Esophagus mucosa (tissue), 1 donor: ENCODE measurements around the gene TUBGCP6. TPM values are rescaled to one million over a fixed set of nuclear protein-coding genes. Genes with fewer than 3 reads are reported as not detected.

ENCODE experiments used
- ATAC-seq: fragments of 200-7000 bp; cut with Tn5 transposase; one replicate; pipeline ENCODE4 v1.9.1; 2020
- total RNA-seq: library from RNA; stranded (reverse); gene quantifications from one replicate; pipeline ENCODE4 v1.2.4, GENCODE V29; 2023
- donor health status: DM: yes; HTN: yes; CAD: no.

TUBGCP6 gene
- total RNA-seq, 1 donor from 2014 or later = 14.8 TPM

DNA sequence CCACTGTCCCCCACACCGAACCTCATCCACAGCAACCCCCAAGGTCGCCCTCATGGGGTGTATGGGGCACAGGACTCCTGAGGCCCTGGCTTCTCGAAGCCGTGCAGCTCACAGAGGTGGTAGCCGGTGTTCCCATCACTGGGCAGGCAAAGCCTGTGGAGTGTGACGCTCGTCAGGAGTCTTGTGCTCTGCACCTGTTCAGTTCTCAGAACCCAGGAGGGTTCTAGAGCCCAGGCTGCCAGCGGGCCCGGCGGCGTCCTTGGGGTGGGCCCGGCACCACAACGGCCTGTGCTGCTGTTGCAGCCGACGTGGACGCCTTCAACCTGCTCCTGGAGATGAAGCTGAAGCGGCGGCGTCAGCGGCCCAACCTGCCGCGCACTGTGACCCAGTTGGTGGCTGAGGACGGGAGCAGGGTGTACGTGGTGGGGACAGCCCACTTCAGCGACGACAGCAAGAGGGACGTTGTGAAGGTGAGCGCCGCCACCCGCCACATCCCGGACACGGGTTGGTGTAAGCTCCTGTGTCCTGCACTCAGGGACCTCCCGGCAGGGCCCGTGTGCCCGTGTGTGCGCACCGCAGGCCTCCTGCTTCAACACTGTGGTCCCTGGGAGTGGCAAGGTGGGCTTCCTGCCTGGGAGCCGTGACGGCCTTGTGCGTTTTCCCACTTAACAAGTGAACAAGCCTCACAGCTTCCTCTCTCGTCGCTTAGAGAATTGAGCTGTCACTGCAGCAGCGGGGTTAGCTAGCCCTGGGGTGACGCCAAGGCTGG lies 50.6 kb downstream of the TUBGCP6 start:
- ATAC-seq = no peak

DNA sequence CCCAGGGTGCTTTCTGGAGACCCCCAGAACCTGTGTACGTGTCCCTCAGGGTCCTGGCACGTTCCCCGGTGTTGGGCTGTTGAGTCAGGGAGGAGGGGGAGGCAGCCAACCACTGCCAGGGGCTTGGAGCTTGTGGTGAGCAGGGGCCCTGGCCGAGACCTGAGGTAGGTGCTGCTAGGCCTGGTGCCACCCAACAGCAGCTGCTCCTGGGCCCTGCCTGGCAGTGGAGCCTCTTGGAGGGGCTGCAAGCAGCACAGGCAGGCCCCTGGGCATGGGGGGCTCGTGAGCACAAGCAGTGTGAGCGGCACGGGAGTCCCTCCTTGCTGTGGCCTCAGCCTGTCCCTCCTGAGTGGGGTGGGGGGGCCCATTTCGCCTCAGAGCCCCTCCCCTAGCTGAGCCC lies 51.2 kb downstream of the TUBGCP6 start:
- no peak for ATAC-seq

DNA sequence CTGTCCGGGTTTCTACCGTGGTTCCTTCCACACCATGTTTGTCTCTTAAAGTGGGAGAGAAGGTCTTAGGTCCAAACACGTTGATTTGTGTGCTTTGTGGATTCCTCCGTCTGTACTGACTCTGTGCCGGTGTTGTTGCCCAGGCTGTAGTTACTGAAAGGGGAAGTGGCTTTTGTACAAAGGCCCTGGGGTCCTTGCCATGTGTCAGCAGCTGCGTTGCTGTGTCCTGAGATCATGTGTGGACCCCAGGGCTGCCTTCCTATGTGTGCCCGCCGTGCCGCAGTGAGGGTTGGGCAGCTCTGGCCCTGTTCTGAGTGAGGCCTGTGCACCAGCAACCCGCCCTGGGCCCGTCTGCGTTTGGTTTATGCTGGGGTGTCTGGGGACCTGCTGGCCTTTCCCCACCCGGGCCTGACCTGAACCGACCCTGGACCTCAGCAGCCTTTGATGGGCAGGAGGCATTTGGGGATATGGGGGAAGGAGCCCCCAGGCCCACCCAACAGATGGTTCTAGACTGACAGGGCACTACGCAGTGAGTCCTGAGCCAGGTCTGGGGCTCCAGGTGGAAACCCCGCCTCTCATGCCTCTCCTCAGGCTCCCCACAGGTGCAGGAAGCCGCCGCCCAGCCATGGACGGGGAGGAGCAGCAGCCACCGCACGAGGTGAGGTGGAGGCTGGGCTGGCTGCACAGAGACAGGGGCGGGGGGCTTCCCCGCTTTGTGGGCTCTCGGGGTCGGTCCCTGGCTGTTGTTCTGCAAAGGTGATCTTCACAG lies 52.2 kb downstream of the TUBGCP6 start:
- ATAC-seq = no peak

DNA sequence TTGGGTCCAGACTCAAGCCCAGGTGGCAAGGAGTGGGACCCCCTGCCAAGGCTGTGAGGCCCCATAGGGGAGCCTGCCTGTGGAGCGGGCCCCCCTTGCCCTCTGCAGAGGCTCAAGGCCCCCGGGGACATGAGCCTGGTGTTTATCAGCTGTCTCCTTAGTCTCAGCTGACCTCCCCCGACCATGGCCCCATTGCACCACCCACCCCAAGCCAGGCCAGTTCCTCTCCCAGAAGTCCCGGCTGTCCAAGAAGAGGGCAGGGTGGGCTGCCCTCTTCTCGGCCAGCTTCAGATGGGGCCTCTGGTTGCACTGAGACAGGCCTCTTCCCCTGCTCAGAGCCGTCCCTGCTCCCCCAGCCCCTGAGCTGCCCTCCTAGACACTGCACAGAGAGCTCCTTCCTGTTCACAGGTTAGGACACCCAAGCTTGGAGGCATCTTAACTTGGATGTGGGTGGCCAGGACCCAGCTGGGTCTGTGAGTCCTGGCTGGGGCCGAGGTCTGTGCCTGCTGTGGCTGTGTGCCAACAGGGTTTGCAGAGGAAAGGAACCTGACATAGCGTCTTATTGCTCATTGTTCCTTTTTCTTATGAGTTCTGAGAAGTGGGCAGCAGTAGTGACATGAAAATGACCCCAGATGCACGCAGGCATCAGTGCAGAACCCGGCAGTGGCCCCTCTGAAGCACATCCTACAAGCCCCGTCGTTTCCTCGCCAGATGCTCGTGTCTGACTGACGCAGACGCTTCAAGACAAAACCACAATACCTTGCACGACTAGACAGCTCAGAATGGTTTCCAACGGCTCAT lies 53.7 kb downstream of the TUBGCP6 start:
- peak; percentile 3 for ATAC-seq

DNA sequence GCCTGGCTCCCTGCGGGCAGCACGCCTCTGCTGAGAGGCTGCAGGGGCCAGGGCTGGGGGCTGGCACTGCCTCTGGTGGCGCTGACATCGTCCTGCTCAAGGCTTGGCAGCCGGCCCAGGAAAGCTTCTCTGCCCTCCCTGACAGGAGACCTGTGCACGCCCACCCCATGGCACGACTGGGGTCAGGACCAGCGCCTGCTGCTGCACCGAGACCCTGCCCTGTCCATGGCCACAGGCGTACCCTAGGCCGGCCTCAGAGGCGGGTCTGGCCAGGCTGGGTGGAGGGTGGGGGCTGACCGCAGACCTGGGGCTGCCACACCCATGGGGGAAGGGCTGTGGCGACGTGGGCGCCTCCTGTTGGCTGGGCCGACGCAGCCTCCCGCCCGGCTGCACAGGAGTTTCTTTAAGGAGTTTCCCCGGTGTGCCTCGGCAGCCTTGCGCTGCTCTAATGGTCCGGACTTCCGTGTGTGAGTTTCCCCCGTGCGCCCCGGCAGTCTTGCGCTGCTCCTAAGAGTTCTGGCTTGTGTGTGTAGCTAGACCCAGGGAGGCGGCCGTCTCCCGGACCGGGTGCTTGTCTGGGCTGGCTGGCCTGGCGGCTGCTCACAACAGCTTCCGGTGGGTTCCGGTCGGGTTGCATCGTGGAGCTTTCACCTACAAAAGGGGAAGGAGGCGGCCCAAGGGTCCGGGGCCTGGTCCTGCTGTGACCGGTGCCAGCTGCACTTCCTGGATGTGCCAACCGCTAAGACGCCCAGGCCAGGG lies 54.5 kb downstream of the TUBGCP6 start:
- ATAC-seq = peak; percentile 68

DNA sequence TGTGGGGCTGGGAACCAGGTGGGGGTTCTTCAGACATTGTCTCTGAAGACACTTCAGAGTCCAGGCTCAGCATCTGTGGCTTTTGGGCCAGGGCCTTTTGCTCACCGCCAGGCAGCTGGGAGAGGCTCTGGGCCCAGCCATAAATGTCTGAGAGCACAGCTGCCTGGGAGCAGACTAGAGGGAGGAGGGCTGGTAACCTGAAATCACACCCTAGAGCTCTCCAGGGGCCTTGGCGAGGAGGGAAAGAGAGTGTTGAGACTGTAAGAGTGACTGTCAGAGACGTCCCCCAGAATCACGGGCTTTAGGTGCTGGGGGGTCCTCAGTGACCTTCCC lies 55.0 kb downstream of the TUBGCP6 start:
- ATAC-seq = peak; percentile 1

DNA sequence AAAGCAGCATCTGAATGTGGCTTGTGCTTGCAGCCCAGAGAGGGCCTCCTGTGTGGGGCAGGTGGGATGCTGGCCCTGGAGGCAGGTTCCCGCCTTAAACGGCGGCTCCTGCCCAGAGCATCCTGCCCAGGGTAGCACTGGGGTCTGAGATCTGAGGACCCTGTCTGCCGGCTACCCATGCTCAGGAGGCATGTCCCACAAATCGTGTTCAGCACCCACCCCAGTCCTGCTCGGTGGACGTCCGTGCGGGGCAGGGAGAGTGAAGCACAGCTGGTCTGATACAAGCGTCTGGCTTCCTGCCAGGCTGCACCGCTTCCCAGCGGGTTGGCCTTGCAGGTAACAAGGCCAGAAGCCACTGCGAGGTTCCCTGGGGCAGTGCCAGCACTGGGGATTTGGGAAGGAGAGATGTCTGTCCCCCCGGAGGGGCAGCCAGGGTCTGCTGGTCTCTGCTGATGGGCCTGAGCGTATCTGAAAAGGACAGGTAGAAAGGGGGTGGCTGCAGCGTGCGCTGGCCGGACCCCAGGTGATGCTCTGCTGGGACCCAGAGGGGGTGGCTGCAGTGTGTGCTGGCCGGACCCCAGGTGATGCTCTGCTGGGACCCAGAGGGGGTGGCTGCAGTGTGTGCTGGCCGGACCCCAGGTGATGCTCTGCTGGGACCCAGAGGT lies 55.5 kb downstream of the TUBGCP6 start:
- ATAC-seq = no peak

DNA sequence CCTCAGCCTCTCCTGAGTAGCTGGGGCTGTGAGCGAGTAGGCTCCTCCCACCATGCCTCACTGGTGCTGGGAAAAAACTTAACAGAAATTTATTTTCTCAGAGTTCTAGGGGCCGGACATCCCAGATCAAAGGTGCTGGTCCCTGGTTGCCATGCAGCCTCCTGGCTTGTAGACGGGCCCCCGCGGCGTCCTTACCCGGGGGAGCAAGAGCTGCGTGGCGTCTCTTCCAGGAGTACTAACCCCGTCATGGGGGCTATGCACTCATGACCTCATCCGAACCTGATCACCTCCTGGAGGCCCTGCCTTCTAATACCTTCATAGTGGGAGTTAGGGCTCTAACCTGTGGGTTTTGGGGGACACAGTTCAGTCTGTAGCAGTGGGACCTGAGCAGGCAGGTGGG lies 56.5 kb downstream of the TUBGCP6 start:
- no peak for ATAC-seq

DNA sequence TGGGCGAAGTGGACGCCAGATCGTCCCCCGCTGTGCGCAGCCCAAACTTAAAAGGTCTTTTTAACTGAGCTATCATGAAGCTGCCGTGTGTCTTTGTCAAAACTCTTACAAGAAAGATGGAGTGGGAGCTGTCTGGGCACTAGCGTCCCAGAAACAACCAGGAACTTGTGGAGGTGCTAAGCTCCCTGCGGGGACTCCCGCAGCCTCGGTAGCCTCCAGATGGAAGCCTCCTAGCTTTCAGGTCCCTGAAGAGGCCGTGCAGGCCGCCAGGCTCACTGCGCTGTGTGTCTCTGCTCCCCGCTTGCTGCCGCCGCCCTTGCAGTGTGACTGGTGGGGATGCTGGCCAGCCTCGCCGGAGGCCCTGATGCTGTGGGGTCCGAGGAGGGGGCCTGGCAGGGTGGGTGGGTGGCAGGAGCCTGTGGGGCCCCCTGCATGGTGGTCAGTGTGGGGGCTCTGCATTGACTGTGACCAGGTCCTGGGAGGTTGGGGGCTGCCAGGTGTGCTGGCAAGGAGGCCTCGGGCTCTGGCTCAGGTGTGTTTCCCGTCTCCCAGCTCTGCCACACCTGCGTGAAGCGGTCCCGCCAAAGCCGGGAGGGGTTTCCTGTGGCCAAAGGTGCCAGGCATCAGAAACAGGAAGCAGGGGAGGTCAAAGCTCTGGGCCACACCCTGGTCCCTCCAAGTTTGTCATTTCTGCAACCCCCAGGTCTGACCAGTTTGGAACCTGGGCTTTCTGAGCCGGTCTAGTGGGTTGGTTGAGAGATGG lies 57.9 kb downstream of the TUBGCP6 start:
- peak; percentile 1 for ATAC-seq

DNA sequence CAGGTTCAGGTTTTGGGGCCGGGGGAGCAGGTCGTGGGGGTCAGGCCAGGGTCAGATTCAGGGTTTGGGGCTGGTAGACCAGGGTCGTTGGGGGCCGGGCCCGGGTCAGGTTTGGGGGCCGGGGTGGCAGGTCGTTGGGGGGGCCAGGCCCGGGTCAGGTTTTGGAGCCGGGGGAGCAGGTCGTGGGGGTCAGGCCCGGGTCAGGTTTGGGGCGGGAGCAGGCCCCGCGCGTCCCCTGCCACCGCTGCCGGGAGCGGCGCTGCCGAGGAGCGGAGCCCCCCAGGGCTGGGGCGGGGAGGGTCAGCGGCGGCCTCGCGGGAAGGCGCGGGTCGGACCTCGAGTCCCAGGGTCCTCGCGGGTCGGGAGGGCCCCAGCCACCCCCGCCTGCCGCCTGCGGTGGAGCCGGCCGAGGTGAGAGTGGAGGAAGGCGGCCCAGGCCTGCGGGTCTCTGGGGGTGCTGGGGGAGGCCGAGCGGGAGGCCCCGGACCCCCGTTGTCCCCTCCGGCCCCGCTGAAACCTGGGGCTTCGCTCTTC lies 58.6 kb downstream of the TUBGCP6 start:
- no peak for ATAC-seq

DNA sequence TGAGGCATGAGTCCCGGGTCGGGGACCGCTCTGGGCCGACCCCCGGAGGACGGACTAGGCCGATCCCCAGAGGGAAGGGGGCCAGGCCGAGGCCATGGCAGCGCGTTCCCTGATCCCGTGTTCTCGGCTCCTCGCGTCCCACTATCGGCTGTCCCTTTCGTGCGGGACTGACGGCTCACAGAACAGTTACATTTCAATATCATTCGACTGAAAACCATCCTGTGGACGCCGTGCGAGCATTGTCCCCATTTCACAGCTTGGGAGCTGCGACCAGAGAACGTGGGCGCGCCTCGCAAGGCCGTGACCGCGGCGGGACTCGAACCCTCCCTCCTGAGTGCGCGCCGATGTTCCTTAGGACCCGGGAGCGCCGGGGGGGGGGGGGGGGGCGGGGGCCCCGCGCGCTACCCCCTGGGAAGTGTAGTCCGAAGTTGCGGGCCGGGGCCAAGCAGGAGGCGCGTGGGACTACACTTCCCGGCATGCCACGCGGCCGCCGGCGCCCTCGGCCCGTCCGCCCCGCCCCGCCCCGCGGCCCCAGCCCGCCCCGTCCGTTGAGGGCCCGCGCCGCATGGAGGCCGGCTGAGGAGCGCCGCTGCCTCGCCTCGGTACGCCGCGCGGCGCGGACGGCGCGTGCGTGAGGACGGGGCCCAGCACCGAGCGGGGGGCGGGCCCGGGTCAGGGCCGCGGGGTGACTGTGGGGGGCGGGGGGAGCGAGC lies 59.3 kb downstream of the TUBGCP6 start, which contains the start of gene TRABD:
TRABD (plus strand) TSS at position 539 of the 713 bp plus-strand sequence. CDS start 7,148 bp downstream, outside the sequence.
- peak; percentile 74 for ATAC-seq

DNA sequence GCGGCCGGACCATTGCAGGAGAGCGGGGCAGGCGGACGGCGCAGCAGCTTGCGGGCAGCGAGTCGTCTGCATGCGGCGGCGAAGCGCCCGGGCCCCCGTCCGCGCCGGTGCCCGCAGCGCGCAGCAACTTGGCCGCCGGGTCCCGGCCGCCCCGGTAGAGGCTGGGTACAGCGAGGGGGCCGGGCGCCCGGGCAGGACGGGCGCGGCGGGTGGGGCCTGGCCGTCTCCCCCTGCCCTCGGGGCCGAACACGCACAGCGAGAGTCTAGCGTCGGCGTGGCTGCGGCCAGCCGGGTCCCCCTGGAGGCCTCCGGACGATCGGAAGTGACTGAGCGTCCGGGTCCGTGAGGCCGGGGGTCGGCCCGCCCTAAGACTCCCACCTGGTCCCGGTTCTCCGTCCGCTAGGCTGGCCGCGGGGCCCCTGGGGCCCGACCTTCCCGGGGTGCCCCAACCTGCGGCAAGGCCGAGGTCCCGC lies 59.9 kb downstream of the TUBGCP6 start:
- ATAC-seq = no peak

DNA sequence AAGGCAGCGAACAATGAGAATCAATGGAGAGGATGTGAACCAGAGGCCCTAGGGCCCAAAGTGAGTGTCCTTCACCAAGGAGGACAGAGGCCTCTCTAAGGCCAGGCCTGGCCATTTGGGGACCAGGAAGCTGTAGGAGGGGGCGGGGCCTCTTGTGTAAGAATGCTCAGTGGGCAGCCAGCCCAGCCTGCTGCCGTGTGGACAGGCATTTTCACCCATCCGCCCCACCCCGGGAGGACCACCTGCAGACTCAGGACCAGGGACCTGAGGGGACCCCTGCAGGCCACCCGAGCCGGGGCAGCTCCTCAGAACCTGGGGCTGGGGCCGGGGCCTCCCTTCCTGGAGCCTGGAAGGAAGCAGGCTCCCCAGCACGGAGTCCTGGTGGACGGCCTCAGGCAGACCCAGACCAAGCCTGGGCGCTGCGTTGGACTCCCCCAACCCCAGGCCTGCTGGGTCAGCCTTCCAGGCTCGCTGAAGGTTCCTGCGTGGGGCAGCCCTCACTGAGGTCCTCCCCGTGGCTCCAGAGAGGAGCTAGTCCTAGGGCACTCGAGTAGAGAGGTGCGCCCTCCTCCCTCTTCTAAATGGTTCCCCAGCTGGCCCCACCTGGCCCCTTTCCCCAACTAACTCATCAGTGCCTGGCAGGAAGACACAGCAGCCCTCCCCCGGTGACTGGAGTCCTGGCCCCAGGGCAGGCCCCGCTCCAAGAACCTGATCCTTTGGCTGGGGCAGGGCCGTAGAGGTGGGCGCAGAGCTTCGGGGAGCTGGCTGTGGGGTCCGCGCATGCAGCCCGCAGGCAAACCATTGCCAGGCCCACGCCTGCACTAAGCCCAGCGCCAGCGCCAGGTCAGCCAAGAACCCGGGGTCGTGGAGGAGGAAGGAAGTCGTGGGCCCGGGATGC lies 60.6 kb downstream of the TUBGCP6 start:
- no peak for ATAC-seq

DNA sequence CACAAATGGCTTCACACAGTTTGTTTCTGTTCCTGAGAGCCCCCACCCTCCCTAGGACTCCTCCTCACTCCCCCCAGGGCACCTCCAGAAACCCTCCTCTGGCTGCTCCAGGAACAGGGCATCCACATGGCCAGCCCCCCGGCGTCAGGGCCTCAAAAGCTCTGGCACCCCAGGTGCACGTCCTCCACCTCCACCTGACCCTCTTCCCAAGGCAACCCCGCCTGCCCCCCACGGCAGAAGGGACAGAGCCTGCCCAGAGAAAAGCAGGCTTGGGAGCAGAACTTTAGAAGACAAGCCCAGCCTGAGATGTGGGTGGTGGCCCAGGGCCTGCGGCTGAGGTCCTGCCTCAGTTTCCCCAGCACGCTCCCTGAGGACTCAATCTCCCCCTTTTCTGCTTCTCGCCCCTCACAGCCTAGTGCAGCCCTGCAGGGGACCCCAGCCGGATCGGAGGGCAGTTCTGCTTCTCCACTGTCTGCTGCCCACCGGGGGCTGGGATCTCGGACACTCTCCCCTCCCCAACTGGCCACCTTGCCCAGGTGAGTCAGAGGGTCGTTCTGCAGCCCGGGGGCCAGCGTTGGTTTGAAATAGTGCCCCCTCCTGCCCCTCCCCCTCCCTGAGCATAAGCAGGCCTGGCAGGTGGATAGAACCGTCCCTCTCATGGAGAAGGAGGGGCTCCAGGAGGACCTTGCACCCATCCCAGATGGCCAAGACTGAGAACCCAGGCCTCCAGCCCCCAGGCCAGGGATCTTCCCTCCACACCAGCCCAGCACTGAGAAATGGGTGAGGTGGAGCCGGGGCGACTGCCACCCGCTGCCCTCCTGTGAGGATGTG lies 61.5 kb downstream of the TUBGCP6 start:
- ATAC-seq = no peak

DNA sequence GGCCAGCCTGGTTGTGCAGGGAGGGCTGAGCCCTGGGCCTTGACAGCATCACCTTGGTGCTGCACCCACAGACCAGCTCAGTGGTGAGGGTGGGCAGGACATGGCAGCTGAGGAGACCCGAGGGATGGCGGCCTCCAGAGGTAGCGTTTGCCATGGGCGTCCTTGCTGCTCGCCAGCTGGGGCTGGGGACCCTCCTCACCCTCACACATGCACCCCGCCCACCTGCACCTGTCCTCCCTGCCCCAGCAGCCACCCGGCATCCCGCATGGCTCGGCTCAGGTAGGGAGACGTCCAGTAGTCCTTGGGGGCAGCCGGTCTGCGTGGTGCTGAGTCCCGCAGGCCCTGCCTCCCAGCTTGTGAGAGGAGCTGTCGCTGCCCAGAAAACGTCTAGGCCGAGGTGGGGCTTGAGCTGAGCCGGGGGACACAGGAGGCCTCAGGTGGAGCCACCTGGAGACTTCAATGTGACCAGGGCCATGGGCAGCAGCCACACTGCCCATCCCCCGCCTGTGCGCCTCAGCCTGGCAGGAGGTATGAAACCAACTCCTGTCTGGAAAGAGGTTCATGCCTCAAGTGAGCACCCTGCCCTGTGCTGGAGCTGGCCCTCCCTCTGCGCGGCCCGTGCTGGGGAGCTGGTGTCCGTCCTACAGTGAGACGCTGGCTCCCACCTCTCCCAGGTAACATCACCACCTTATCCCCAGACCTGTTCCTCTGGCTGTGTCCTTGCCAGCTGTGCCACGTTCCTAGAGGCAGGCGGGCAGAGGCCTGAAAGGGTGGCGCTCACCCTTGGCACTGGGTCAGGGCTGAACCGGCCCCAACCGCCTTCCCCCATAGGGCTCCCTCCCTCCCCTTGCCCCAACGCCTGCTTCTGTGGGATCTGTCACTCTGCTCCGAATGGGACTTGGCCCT lies 62.4 kb downstream of the TUBGCP6 start:
- peak; percentile 50 for ATAC-seq

DNA sequence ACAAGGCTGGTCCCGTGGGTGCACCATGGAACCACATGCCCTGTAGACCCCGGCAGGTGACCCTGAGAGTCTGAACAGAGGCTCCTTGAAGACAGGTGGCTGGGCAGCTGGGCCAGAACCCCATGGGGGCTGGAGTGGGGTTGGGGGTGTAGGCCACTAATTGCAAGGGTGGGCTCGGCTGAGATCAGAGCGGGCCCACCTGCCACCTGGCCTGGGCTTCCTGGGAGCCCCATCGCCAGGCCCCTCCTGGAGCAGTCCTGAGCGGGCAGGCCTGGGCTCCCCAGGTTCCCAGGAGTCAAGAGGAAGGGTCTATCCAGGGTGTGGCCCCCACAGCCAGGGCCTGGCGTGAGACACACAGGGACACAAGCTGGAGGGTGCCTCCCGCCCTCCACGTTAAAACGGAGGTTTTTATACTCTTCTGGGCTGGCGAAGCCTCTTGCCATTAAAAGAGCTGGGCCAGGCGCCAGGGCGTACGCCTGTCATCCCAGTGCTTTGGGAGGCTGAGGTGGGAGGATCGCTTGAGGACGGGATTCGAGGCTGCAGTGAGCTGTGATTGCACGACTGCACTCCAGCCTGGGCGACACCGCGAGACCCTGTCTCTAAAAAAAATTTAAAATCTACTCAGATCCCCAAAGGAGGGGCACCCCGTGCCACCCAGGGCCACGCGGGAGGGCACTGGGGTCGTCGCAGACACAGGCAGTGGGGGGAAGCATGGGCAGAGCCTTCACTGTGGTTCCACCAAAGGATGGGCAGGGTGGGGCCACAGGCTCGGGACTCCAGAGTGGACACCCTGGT lies 63.9 kb downstream of the TUBGCP6 start:
- no peak for ATAC-seq
